ENCODE measurements around the gene ABCC10.

DNA sequence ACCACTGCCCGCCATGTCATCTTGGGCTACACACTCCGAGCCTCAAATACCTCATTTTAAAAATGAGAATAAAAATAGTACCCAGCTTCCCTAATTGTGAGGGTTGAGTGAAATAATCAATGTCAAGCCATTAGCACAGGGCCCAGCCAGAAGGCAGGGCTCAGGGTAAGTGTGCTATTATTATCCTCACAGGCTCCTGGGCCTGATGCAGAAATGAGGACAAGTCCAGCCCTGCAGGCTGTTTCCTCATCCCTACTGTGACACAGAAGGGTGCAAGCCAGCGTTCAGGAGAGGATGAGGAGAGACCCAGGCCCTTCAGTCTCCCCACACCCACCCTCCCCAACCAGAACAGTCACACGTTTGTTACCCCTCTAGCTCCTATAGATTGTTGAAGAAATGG, 24.0 kb downstream of the ABCC10 start:
- TF ChIP-seq, protein P1, sequence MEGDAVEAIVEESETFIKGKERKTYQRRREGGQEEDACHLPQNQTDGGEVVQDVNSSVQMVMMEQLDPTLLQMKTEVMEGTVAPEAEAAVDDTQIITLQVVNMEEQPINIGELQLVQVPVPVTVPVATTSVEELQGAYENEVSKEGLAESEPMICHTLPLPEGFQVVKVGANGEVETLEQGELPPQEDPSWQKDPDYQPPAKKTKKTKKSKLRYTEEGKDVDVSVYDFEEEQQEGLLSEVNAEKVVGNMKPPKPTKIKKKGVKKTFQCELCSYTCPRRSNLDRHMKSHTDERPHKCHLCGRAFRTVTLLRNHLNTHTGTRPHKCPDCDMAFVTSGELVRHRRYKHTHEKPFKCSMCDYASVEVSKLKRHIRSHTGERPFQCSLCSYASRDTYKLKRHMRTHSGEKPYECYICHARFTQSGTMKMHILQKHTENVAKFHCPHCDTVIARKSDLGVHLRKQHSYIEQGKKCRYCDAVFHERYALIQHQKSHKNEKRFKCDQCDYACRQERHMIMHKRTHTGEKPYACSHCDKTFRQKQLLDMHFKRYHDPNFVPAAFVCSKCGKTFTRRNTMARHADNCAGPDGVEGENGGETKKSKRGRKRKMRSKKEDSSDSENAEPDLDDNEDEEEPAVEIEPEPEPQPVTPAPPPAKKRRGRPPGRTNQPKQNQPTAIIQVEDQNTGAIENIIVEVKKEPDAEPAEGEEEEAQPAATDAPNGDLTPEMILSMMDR (IDR thresholded peaks at IDR 0.05): no peak
- no peak for TF ChIP-seq POLR2A (IDR thresholded peaks at IDR 0.05)
